Activated effector memory CD4-positive, alpha-beta T cell treated with Interleukin-2 at 50 U/mL for 16 hours (primary cell): ENCODE results near the gene ZDHHC9.

Experiments used
- DNase-seq: peaks from one replicate; pipeline ENCODE4 v3.0.0-alpha.2; 2020

The ZDHHC9 gene

DNA sequence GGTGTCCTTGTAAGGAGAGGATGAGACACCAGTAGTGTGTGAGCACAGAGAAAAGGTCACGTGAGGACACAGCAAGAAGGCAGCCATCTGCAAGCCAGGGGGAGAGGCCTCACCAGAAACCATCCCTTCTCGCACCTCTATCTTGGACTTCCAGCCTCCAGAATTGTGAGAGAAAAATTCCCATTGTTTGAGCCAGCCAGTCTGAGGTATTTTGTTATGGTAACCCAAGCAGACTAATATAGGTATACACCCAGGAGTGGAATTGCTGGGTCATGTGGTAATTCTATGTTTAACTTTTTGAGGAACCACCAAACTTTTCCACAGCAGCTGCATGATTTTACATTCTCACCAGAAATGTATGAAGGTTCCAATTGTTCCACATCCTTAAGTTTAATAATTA, 25.6 kb downstream of the ZDHHC9 start:
- DNase-seq, result no peak

DNA sequence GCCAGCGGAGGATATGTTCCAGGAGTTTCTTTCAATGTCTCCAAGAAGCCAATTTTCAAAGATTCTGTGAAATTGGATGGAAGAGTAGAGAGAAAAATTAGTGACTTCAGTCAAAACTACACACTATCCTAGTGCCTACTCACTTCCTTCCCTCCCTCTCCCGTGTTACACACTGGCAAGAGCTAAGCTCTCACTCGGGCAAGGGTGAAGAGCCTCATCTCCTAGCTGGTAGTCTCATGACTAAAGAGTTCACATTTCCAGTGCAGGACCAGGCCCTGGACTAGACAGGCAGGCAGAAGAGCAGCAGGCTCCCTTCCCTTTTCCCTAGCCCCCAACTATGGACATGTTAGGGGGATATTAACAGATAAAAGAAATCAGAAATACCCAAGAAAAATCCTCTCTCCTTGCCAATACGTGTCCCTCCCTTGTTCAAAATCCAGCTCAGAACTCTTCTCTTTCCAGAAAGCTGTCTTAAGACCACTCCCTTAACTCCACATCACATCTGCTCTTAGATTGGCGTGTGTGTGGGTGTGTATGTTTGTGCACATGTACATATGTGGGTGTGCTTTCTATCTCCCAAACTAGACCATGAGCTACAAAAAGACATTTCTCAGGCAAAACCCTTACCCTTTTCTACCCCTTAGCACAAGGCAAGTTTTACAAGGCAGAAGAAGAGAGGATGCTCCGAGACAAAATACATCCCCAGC, 29.9 kb downstream of the ZDHHC9 start:
- DNase-seq, result no peak

DNA sequence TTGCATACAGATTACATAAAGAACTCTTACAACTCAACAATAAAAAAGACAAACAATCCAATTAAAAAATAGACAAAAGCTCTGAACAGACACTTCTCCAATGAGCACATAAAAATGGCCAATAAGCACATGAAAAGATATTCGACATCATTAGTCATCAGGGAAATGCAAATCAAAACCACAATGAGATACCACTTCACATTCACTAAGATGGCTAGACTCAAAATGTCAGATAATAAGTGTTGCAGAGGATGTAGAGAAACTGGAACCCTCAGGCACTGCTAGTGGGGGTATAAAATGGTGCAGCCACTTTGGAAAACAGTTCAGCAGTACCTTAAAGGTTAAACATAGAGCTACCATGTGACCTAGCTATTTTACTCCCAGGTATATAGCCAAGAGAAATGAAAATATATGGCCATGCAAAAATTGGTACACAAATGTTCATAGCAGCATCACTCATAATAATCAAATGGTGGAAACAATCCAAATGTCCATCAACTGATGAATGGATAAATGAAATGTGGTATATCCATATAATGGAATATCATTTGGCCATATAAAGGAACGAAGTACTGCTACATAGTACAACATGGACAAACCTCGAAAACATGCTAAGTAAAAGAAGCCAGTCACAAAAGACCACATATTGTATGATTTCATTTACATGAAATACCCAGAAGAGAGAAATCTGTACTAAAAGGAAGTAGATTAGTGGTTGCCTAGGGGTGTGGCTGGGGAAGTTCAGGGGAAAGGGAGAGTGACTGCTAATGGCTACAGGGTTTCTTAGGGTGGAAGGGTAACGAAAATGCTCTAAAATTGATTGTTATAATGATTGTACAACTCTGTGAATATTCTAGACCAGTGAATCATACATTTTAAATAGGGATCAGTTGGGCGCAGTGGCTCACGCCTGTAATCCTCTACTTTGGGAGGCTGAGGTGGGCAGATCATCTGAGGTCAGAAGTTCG, 34.6 kb downstream of the ZDHHC9 start:
- DNase-seq, result no peak

DNA sequence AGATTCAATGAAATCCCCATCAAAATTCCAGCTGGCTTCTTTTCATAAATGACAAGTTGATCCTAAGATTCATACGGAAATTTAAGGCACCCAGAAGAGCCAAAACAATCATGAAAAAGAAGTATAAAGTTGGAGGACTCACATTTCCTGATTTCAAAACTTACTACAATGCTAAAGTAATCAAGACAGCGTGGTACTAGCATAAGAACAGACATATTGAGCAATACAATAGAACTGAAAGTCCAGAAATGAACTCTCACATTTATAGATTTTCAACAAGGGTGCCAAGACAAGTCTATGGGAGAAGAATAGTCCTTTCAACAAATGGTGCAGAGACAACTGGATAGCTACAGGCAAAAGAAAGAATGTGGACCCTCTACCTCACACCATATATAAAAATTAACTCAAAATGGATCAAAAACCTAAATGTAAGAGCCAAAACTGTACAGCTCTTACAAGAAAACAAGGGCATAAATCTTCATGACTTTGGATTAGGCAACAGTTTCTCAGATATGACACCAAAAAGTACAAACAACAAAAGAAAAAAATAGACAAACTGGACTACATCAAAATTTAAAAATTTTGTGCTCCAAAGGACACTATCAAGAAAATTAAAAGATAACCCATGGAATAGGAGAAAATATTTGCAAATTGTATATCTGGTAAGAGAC, 35.4 kb downstream of the ZDHHC9 start:
- DNase-seq, result no peak

DNA sequence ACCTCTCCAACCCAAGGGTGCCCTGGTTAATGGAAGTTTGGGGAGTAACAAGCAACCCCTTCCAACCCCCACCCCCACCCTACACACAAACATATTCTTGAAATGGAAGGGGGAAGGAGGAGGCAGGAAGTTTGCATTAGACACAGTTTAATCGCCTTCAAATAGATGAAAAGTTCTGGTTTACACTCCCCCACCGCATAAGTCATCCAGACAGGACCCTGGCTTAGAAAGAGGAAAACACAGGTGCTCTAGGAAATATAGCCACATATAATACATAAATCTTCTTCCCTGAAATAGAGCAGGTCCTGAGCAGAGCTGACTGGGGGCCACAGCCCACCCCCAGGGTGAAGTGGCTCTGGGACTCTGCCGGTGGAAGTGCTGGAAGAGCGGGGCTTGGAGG, 38.9 kb downstream of the ZDHHC9 start:
- no peak for DNase-seq

DNA sequence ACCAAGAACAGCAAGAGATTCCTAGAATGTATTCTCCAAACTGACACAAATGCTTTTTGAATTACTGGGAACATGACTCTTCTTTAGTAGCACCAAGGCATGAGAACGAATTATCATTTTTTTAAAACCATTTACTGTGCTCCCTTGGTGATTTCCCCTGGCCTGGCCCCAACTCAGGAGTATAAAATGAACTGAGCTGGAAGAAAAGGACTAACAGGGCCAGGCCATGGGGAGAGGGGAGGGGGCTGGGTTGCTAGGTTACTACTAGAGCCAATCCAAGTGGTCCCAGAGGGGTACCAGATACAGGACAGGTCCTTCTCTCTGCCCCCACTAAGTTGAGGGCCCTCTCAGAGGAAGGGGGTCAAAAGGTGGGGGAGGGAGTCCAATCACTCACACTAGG, 40.8 kb downstream of the ZDHHC9 start:
- no peak for DNase-seq

DNA sequence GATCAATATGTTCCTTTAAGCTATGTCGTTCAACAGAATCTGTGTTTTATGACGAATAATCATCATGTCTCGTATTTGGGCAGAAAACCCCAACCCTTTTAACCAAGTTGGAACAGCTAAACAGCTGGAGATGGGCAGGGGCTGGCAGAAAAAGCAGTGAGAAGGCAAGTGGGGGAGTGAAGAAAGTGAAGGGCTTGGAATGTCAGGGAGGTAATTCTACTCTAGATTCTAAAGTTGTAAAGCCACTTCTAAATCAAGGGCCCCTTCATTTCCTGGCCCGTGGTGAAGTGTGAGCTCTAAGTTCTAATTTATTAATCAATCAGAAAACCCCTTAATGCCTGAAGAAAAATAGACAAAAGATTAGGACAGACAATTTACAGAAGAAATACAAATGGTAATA, 43.5 kb downstream of the ZDHHC9 start:
- DNase-seq, result no peak

DNA sequence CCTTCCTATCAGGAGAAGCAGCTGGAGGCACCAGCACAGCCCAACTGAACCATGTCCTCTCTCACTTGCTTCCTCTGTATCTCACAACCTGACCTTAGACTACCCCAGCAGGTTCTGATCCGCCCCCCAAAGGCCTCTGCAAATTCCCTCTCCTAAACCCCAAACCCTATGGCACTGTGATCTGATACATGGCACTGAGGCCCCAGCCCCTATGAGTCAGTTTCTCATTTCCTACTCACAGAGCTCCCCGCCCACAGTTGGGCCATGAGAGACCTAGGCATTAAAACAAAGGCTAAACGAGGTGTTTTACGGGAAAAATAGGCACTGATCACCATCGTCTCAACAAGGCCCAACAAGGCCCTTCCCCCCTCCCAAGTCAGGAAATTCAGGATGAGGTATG, 44.8 kb downstream of the ZDHHC9 start:
- DNase-seq, result no peak

DNA sequence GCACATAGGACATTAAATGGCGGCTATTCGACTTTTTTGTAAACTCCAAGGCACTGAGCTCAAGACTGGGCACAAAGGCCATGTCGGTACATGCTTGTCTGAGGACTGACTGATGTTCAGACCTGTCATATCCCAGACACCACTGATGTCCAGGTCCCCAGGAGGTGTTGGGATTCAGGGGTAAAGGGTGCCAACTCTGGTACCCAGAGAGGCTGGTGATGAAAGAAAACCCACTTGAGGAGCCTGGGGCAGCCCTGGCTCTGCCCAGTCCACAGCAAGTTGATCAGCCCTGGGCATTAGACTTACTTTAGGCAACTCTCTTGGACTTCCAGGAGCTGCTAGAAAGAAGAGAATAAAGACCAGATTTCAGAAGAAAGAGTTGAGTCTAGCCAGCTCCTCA, 45.2 kb downstream of the ZDHHC9 start:
- DNase-seq, result no peak

DNA sequence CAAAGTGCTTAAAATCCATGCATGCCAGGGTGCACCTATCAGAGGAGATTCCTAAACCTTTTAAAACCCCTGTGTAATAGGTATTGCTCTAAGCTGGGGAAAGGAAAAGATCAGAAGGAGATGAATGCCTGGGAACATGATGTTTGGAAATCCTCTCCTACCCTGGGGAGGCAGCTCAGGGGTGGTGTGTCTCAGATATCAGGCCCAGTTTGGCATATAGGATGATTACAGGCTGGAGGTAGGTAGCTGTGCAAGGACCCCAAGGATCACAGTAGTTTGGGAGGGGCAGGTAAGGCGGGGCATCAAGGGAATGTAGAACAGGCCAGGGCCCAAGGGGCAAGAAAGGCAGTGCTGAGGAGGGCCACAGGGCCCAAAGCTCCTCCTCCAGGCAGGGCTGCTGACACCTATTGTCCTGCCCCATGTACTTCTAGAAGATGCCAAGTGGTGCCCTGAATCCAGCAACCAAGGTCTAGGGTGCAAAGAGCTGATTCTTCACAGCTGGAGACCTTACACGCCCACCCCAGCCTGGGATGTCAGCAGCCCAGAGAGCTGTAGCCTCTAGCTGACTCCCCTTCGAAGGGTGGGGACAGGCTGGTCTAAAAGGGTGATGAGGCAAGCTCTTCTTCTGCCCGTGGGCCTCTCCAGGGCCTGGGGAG, 46.3 kb downstream of the ZDHHC9 start:
- DNase-seq, result no peak

DNA sequence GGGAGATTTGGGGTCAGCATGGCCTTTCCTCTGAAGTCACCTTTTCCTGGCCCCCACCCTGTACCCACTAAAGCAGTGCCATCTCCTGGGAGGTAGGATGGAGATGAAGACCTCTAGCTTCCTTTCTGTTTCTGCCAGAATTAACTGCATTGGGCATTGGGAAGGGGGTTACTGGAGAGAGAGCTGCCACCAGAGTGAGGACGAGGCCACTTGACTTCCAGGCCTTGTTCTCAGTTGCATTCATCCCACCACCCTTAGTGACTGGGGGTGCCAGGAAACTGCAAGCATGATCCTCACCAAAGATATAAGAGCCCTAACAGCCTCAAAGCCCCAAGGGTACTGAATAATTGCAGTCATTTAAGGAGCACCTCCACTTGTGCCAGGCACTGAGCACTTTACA, 48.1 kb downstream of the ZDHHC9 start:
- no peak for DNase-seq

DNA sequence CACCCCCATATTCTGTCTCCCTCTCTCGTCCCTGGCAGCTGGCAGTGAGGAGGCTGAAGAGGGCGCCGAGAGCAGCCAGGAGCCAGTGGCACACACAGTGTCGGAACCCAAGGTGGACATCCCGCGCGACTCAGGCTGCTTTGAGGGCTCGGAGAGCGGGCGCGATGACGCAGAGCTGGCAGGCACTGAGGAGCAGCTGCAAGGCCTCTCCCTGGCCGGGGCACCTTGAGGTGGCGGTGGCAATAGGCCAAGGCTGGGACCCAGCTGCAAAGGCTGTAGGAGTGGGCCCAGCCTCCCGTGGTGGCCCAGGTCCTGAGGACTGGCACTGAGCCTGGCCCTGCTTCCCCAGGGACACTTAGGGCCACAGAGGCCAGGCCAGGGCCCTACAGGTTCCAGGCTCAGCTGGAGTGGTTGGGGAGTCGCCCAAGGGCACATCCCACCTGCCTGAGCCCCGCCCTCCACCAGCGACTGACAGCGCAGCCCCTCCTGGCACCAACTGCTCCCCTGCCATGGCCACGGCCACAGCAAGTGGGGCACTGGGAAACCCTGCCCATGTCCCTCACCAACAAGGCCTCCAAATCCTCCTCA, 50.0 kb downstream of the ZDHHC9 start:
- no peak for DNase-seq

DNA sequence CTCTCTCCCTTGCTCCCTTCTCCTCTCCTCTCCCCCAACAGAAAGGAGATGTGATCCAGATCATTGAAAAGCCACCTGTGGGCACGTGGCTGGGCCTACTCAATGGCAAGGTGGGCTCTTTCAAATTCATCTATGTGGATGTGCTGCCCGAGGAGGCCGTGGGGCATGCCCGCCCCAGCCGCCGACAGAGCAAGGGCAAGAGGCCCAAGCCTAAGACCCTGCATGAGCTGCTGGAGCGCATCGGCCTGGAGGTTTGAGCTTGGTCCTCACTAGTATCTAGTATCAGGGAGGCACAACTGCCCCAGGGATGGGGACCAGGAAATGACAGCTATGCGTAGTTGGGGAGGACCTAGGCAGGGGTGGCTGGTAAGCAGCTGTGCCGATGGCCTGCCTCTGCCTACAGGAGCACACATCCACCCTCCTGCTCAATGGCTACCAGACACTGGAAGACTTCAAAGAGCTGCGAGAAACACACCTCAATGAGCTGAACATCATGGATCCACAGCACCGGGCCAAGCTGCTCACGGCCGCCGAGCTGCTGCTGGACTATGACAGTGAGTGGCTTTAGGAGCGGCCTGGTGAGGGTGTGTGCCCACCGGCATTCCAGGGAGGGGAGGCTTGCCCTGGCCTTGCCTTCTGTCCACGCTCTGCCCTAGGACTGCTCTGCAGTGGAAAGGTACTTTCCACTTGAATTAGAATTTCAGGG, 50.9 kb downstream of the ZDHHC9 start:
- no peak for DNase-seq

DNA sequence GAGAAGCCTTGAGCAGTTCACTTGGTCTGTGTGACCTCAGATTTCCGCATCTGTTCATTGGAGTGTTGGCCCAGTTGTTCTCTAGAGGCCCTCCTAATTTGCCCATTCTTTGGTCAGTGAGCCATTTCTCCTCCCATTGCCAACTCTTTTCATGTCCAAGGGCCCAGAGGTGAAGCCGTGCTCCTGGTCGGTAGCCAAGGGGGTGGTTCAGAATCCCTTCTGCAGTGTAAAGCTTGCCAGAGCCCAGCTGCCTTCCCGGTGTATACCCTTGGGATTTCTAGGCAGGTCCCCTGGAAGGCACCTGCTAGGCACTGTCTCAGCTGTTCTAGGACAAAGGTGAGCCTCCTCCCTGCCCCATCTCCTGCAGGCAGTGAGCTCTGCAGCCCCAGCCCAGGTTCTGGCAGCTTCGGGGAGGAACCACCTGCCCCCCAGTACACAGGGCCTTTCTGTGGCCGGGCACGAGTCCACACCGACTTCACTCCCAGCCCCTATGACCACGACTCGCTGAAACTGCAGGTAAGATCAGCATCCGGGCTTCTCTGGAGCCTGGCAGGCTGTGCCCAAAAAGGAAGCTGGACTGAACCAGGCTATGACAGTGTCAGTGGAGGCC, 51.6 kb downstream of the ZDHHC9 start:
- DNase-seq, result no peak

DNA sequence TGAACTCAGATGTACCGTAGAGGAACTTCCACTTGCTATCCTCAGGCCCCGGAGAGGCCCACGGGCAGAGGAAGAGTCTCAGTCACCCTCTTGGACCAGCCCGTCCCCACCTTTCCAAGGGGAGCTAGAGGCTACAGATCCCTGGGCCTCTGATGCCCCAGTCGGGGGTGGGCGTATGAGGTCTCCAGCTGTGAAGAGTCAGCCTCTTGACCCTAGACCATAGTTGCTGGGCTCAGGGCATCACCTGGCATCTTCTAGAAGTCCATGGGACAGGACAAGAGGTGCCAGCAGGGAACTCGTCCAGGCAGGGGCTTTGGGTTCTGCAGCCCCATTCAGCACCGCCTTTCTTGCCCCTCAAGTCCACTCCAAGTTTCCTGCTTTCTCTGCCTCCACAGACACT, 52.4 kb downstream of the ZDHHC9 start:
- no peak for DNase-seq

DNA sequence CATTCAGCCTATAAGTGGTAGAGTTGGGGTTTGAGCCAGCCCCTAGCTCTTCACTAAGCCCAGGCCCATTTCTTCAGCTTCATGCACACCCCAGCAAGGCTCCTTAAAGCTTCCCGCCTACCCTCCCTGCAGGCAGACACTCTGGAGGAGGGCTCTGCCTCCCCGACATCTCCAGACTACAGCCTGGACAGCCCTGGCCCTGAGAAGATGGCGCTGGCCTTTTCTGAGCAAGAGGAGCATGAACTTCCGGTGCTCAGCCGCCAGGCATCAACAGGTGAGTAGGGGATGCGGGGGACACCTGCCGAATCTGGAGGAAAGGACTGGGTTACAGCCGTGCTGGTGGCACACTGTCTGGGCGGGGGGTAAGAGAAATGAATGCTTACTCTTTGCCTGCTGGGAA, 52.9 kb downstream of the ZDHHC9 start:
- DNase-seq, result no peak

DNA sequence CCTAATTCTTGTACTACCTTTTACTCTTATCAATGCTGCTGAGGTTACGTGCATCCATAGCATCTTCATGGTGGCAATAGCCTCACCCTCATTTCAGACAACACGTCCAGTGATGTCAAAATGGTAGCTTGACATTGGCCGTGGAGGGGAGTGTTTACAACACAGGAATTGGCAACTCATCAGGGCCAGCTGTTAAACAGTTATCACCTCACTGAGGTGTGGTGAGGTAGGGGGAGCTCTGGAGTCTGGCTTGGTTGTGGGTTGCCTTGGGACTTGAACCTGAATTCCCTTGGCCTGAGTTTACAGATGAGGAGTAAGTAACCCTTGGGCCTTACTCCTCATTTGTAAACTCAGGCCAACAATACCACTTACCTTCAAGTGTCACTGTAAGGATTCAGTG, 53.5 kb downstream of the ZDHHC9 start:
- no peak for DNase-seq

DNA sequence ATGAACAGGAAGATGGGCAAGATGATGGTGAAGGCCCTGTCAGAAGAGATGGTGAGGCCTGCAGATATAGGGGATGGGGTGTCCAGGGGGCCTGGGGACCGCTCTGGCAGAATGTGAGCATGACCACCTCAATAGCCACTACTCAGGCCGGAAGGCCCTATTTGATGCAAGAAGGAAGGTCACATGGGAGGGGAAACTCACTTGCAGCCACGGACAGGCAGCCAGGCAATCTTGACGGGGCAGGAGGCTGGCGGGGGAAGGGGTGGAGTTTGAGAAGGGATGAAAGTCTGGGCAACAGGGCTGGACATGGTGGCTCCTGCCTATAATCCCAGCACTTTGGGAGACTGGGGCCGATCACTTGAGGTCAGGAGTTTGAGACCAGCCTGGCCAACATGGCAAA, 55.2 kb downstream of the ZDHHC9 start:
- no peak for DNase-seq

DNA sequence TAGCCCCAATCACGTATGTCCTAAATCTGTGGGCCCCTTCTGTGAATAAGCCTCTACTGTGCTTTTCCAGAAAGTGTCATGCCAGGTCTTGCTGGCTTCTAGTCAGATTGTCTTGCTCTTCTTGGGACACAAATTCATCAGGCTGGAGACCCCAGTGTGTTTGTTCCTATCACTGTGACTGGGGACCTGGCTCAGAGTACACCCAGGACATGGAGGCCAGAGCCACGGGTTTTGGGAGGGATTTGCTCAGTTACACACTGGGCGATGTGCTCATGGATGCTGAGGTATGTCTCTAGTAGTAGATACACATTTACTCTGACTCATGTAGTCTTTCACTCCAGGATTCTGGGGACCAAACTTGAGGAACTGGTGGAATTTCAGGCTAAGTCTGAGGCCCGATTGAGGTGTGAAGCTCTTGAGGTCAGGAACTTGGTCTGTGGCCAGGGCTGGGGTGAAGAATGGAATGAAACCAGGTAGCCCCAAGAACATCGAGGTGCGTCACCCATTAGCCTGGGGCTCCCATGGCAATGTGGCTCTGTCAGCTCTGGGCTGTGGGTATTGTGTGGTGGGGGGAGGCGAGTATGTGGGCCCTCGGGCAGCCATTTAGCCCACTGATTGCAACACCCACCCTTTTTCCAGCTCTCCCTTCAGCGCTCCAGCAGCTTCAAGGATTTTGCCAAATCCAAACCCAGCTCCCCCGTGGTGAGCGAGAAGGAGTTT, 56.2 kb downstream of the ZDHHC9 start:
- no peak for DNase-seq

DNA sequence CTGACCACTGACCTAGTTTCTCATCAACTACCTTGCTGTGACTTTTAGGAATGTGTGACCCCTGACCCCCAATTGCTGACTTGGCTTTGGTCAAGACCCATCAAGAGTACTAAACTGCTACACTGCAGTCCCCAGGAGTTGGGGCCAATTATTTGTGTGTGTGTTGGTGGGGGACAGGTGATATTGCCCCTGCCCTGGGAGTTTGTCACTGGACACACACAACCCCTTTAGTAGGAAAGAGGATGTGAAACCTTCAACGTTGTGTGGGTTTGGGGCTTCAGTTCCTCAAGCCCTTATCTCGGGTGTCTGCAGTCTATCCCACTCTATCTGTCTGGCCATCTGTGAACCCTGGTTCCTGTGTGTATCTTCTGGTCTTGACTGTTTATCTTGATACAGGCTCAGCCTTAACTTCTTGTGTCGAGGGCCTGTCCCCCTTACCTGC, 57.5 kb downstream of the ZDHHC9 start:
- DNase-seq, result no peak
